WTC11 (cell line): ENCODE results near the gene RPL36. TPM values are rescaled to one million over a fixed set of nuclear protein-coding genes. Genes with fewer than 3 reads are reported as not detected.

Experiments used
- ATAC-seq: fragments of 200-7000 bp; cut with Tn5 transposase; 2 replicates; pipeline ENCODE4 v1.10.0; 2021; ENCODE audit warnings: mild to moderate bottlenecking, moderate library complexity
- CTCF ChIA-PET: fragments of 300-600 bp; sonication (Branson Sonifier 250); formaldehyde crosslinking; loops from one replicate; lab custom pipeline; 2021; ENCODE audit warnings: antibody characterized with exemption; lab: Charles Lee
- POLR2A ChIA-PET: fragments of 350-600 bp; sonication (Branson Sonifier 250); formaldehyde crosslinking; loops from one replicate; lab custom pipeline; 2021; ENCODE audit warnings: antibody characterized with exemption; lab: Charles Lee
- DNase-seq: peaks from one replicate; pipeline ENCODE4 v3.0.0; 2021; ENCODE audit warnings: low spot score
- H3K27ac Mint-ChIP-seq: 2 replicates; pipeline ENCODE4 v1.8.0; 2021; ENCODE audit warnings: mixed read lengths
- H3K27me3 Mint-ChIP-seq: 2 replicates; pipeline ENCODE4 v1.8.0; 2021; ENCODE audit warnings: low read depth, mild to moderate bottlenecking, moderate library complexity, mixed read lengths
- H3K36me3 Mint-ChIP-seq: 2 replicates; pipeline ENCODE4 v1.8.0; 2021; ENCODE audit warnings: mixed read lengths
- H3K4me1 Mint-ChIP-seq: 2 replicates; pipeline ENCODE4 v1.8.0; 2022; ENCODE audit warnings: mixed read lengths
- H3K4me3 Mint-ChIP-seq: 2 replicates; pipeline ENCODE4 v1.8.0; 2021; ENCODE audit warnings: mild to moderate bottlenecking, moderate library complexity, mixed read lengths
- H3K9me3 Mint-ChIP-seq: 2 replicates; pipeline ENCODE4 v1.8.0; 2021; ENCODE audit warnings: mixed read lengths
- ATF6 ChIP-seq: sonication (generic); formaldehyde crosslinking; IDR thresholded peaks from 2 replicates; pipeline ENCODE4 v1.8.1; 2023; ENCODE audit warnings: mild to moderate bottlenecking, missing genetic modification reagents
- CREB1 ChIP-seq: sonication (generic); formaldehyde crosslinking; IDR thresholded peaks from 2 replicates; pipeline ENCODE4 v1.8.0; 2023; ENCODE audit warnings: mild to moderate bottlenecking, missing genetic modification reagents
- E2F5 ChIP-seq: sonication (generic); formaldehyde crosslinking; IDR thresholded peaks from 2 replicates; pipeline ENCODE4 v1.8.1; 2022; ENCODE audit warnings: mild to moderate bottlenecking, moderate library complexity, missing genetic modification reagents
- IRF2 ChIP-seq: sonication (generic); formaldehyde crosslinking; IDR thresholded peaks from 2 replicates; pipeline ENCODE4 v1.8.0; 2022; ENCODE audit warnings: low read depth, missing genetic modification reagents, borderline replicate concordance
- JUN ChIP-seq: sonication (generic); formaldehyde crosslinking; IDR thresholded peaks from 2 replicates; pipeline ENCODE4 v1.8.0; 2023; ENCODE audit warnings: mild to moderate bottlenecking, missing genetic modification reagents
- KAT7 ChIP-seq: sonication (generic); formaldehyde crosslinking; IDR thresholded peaks from 2 replicates; pipeline ENCODE4 v1.8.1; 2023; ENCODE audit warnings: missing genetic modification reagents, mild to moderate bottlenecking, borderline replicate concordance
- NFATC4 ChIP-seq: fragments of 250-450 bp; sonication (Bioruptor Pico); IDR thresholded peaks from 2 replicates; pipeline ENCODE4 v1.9.0; 2021; ENCODE audit warnings: mild to moderate bottlenecking
- SP1 ChIP-seq: sonication (generic); formaldehyde crosslinking; conservative IDR thresholded peaks from 2 replicates; pipeline ENCODE4 v1.8.1; 2022; ENCODE audit warnings: missing genetic modification reagents
- TCF7 ChIP-seq: sonication (generic); formaldehyde crosslinking; IDR thresholded peaks from 2 replicates; pipeline ENCODE4 v1.8.0; 2022; ENCODE audit warnings: mild to moderate bottlenecking, low read depth, missing genetic modification reagents, moderate library complexity
- TEAD1 ChIP-seq: sonication (generic); formaldehyde crosslinking; IDR thresholded peaks from 2 replicates; pipeline ENCODE4 v1.8.0; 2022; ENCODE audit warnings: mild to moderate bottlenecking, missing genetic modification reagents
- TP53 ChIP-seq: sonication (generic); formaldehyde crosslinking; IDR thresholded peaks from 2 replicates; pipeline ENCODE4 v1.8.1; 2023; ENCODE audit warnings: mild to moderate bottlenecking, missing genetic modification reagents
- USF1 ChIP-seq: sonication (generic); formaldehyde crosslinking; IDR thresholded peaks from 2 replicates; pipeline ENCODE4 v1.8.0; 2022; ENCODE audit warnings: mild to moderate bottlenecking, missing genetic modification reagents
- USF2 ChIP-seq: sonication (generic); formaldehyde crosslinking; IDR thresholded peaks from 2 replicates; pipeline ENCODE4 v1.8.1; 2023; ENCODE audit warnings: mild to moderate bottlenecking, missing genetic modification reagents, moderate library complexity
- ZBTB43 ChIP-seq: sonication (generic); formaldehyde crosslinking; IDR thresholded peaks from 2 replicates; pipeline ENCODE4 v1.8.1; 2023; ENCODE audit warnings: mild to moderate bottlenecking, missing genetic modification reagents
- ZNF121 ChIP-seq: sonication (generic); formaldehyde crosslinking; IDR thresholded peaks from 2 replicates; pipeline ENCODE4 v1.8.0; 2023; ENCODE audit warnings: missing genetic modification reagents
- ZNF138 ChIP-seq: sonication (generic); formaldehyde crosslinking; conservative IDR thresholded peaks from 2 replicates; pipeline ENCODE4 v1.8.1; 2022; ENCODE audit warnings: mild to moderate bottlenecking, moderate library complexity, missing genetic modification reagents
- ZNF263 ChIP-seq: sonication (generic); formaldehyde crosslinking; IDR thresholded peaks from 2 replicates; pipeline ENCODE4 v1.8.1; 2022; ENCODE audit warnings: low read depth, mild to moderate bottlenecking, moderate library complexity, missing genetic modification reagents
- ZNF281 ChIP-seq: sonication (generic); formaldehyde crosslinking; IDR thresholded peaks from 2 replicates; pipeline ENCODE4 v1.8.0; 2023; ENCODE audit warnings: mild to moderate bottlenecking, missing genetic modification reagents
- ZNF396 ChIP-seq: fragments of 250-450 bp; sonication (Bioruptor Pico); IDR thresholded peaks from 2 replicates; pipeline ENCODE4 v1.8.0; 2021; ENCODE audit warnings: mild to moderate bottlenecking, moderate library complexity, borderline replicate concordance
- total RNA-seq: library from RNA; stranded (reverse); gene quantifications from 3 replicates; pipeline ENCODE4 v1.2.3, GENCODE V29; 2021

Gene RPL36
- total RNA-seq, 1 experiment from 2014 or later: 1,080 TPM

- peaks cover 52% of the 10 kb centered on the region for H3K36me3 Mint-ChIP-seq
- POLR2A ChIA-PET: no interaction called here
- TF ChIP-seq TCF7 (no peak), ZNF121 (CRISPR knock-in tag) (0 out of 2 replicates have a peak, but pooled peaks have one; percentile 27)
- H3K9me3 Mint-ChIP-seq: no peaks in the 10 kb centered on the region
- H3K27ac Mint-ChIP-seq: peak overlapping the region; percentile 32; the same call in 1 of the 2 replicates
- no peak for ATAC-seq
- CTCF ChIA-PET: interaction anchor here (1.9 to 2.1 kb wide), 2 partner anchors 7 to 10 kb away, joined by 7 to 8 read pairs; partner anchors contain the start of gene RPL36
- DNase-seq: no peak
- no peaks in the 10 kb centered on the region for H3K27me3 Mint-ChIP-seq
- H3K4me3 Mint-ChIP-seq: no peak overlapping the region
- H3K4me1 Mint-ChIP-seq: 0 out of 2 replicates have a peak, but pooled peaks cover 3% of the 10 kb centered on the region
Measured at GRCh38 chr19:5697022-5697889, 7.2 kb downstream of the RPL36 start.

GRCh38 chr19:5697890-5698634 is 8.0 kb downstream of the RPL36 start:
- no peak overlapping the region for H3K4me3 Mint-ChIP-seq
- no peak for ATAC-seq
- H3K27me3 Mint-ChIP-seq: no peaks in the 10 kb centered on the region
- CTCF ChIA-PET: interaction anchor here (1.9 to 2.1 kb wide), 2 partner anchors 8 to 11 kb away, joined by 7 to 8 read pairs; partner anchors contain the start of gene RPL36
- POLR2A ChIA-PET: no interaction called here
- no peak overlapping the region for H3K27ac Mint-ChIP-seq
- peaks cover under 1% of the 10 kb centered on the region; the same call in 1 of the 2 replicates for H3K9me3 Mint-ChIP-seq
- peaks cover 50% of the 10 kb centered on the region for H3K36me3 Mint-ChIP-seq
- H3K4me1 Mint-ChIP-seq: no peaks in the 10 kb centered on the region
- TF ChIP-seq TEAD1 (CRISPR knock-in tag): no peak
- no peak for TF ChIP-seq TP53 (CRISPR knock-in tag)
- TF ChIP-seq USF2: no peak
- no peak for TF ChIP-seq ZNF263
- TF ChIP-seq ZBTB43 (CRISPR knock-in tag): no peak
- TF ChIP-seq USF1 (CRISPR knock-in tag): no peak
- no peak for TF ChIP-seq NFATC4 (CRISPR knock-in tag)
- no peak for TF ChIP-seq ZNF138 (CRISPR knock-in tag)
- no peak for TF ChIP-seq E2F5 (CRISPR knock-in tag)
- no peak for DNase-seq

GRCh38 chr19:5698635-5699422 is 8.7 kb downstream of the RPL36 start:
- no peak overlapping the region for H3K4me3 Mint-ChIP-seq
- DNase-seq (no peak), ATAC-seq (no peak)
- H3K9me3 Mint-ChIP-seq: peaks cover 5% of the 10 kb centered on the region; the same call in 1 of the 2 replicates
- ChIA-PET CTCF (interaction anchor here (1.9 to 2.1 kb wide), 2 partner anchors 9 to 12 kb away, joined by 7 to 8 read pairs; partner anchors contain the start of gene RPL36), POLR2A (no interaction called here)
- no peak overlapping the region for H3K27ac Mint-ChIP-seq
- no peaks in the 10 kb centered on the region for H3K4me1 Mint-ChIP-seq
- peaks cover 55% of the 10 kb centered on the region for H3K36me3 Mint-ChIP-seq
- H3K27me3 Mint-ChIP-seq: no peaks in the 10 kb centered on the region
- TF ChIP-seq ZNF396 (CRISPR knock-in tag) (no peak), IRF2 (CRISPR knock-in tag) (no peak), KAT7 (no peak), ATF6 (CRISPR knock-in tag) (no peak), SP1 (CRISPR knock-in tag) (no peak), ZNF281 (no peak), CREB1 (no peak), NFATC4 (CRISPR knock-in tag) (no peak), JUN (no peak)
